ENCODE measurements around the gene AIPL1.

The AIPL1 gene

GRCh38 chr17:6413065-6413464 lies 21.9 kb downstream of the AIPL1 start:
- DNase-seq: no peak

GRCh38 chr17:6408735-6409134 lies 26.2 kb downstream of the AIPL1 start:
- DNase-seq: no peak

- DNase-seq: no peak
Observed at GRCh38 chr17:6408276-6408675, 26.6 kb downstream of the AIPL1 start.

GRCh38 chr17:6402258-6402657 lies 32.7 kb downstream of the AIPL1 start:
- DNase-seq: no peak

GRCh38 chr17:6398955-6399354 lies 36.0 kb downstream of the AIPL1 start:
- no peak for DNase-seq

GRCh38 chr17:6394055-6394606 lies 40.8 kb downstream of the AIPL1 start:
- DNase-seq: no peak

- no peak for DNase-seq
Observed at GRCh38 chr17:6393351-6393952, 41.5 kb downstream of the AIPL1 start.

GRCh38 chr17:6392609-6393350 lies 42.1 kb downstream of the AIPL1 start:
- DNase-seq: no peak

- no peak for DNase-seq
Observed at GRCh38 chr17:6388416-6388815, 46.5 kb downstream of the AIPL1 start.

- DNase-seq: no peak
Observed at GRCh38 chr17:6387858-6388257, 47.1 kb downstream of the AIPL1 start.

- no peak for DNase-seq
Observed at GRCh38 chr17:6387442-6387841, 47.5 kb downstream of the AIPL1 start.

GRCh38 chr17:6386041-6386630 lies 48.8 kb downstream of the AIPL1 start:
- DNase-seq: no peak

- no peak for DNase-seq
Observed at GRCh38 chr17:6384481-6384880, 50.4 kb downstream of the AIPL1 start.

- DNase-seq: no peak
Observed at GRCh38 chr17:6381526-6382465, 53.1 kb downstream of the AIPL1 start.

GRCh38 chr17:6380915-6381438 lies 53.9 kb downstream of the AIPL1 start:
- DNase-seq: no peak

- DNase-seq: no peak
Observed at GRCh38 chr17:6377906-6378305, 57.0 kb downstream of the AIPL1 start.

GRCh38 chr17:6376931-6377361 lies 58.0 kb downstream of the AIPL1 start:
- DNase-seq: no peak

GRCh38 chr17:6374761-6375312 lies 60.1 kb downstream of the AIPL1 start:
- DNase-seq: no peak

- DNase-seq: no peak
Observed at GRCh38 chr17:6374271-6374691, 60.6 kb downstream of the AIPL1 start.
